NCI-H2081 (cell line): ENCODE results near the gene SLX9.

Experiments
- DNase-seq, 2 experiments: peaks; one replicate each; lab custom pipeline; 2025; lab: John Stamatoyannopoulos, UW

The SLX9 gene

DNA sequence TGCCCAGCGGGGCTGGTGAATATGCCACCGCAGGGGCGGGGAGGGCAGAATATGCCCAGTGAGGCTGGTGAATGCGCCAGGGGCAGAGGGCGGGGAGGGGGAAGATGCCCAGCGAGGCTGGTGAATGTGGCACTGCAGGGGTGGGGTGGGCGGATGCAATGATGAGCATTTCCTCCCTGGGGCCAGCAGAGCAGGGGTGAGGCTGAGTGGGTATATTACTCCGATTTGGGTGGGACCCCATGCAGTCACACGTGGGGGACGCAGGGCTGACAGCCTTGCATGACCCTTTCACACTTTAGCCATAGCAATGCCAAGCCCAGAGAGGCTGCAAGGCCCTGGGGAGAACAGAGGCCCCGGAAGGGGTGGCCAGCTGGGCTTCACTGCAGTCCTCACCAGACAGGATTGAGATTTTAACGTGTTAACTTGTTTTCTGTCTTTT, 9.3 kb upstream of the SLX9 start:
- no peak for DNase-seq

- no peak for DNase-seq
These were observed 8.7 kb upstream of the SLX9 start for GRCh38 chr21:44931137-44931500.

GRCh38 chr21:44931501-44932407, 8.1 kb upstream of the SLX9 start:
- no peak for DNase-seq

DNA sequence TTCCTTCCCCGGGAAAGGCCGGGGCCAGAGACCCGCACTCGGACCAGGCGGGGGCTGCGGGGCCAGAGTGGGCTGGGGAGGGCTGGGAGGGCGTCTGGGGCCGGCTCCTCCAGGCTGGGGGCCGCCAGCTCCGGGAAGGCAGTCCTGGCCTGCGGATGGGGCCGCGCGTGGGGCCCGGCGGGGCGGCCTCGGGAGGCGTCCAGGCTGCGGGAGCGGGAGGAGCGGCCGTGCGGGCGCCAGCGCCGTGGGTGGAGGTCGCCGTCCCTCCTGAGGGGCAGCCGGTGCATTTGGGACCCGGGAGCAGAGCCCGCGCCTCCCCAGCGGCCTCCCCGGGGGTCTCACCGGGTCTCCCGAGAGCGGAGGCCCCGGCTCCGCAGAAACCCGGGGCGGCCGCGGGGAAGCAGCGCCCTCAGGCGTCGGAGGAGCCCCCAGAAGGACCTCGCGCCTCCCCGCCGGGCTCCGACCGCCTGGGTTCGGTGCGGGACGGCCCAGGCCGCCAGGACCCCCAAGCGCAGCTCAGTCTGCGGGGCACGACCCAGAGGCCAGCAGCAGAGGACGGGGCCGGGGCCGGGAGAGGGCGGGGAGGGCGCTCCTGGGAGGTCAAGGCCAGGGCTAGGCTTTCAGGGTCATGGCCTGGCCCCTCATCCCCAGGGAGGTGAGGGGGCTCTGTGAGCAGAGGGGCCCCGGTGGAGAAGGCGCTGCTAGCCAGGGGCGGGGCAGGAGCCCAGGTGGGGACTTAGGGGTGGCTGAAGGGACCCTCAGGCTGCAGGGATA, 7.2 kb upstream of the SLX9 start:
- no peak for DNase-seq

GRCh38 chr21:44933199-44933917, 6.5 kb upstream of the SLX9 start:
- DNase-seq, result no peak

DNA sequence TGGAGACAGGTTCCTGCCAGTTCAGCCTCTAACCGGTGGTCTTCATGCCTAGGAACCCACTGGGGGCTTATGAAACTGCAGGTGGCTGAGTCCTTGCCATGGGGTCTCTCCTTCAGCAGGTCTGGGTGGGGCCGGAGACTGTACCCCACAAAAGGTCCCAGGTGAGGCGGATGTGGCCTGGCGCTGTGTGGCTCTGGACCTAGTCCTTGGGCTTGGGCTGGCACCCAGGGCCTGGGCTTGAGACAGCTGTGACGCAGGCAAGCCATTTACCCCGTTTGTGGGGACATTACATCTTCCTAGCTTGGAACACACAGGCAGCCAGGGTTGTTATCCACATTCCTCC, 5.9 kb upstream of the SLX9 start:
- DNase-seq, result no peak

DNA sequence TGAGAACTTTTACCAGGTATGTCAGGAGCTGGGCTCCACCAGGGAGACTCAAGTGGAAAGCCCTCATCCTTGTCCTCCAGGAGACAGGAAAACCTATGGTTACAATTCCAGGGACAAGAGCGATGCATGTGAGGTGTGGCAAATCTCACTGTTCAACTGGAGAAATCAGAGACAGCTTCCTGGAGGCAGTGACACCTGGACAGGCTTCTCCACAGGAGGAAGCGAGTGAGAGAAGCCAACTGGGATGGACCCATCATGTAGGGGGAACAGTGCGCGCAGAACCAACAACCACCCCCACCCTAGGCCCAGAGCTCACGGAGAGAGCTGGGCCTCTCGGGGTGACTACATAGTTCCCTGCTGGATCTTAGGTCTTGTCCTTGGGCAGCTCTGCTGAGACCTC, 5.6 kb upstream of the SLX9 start:
- no peak for DNase-seq

DNA sequence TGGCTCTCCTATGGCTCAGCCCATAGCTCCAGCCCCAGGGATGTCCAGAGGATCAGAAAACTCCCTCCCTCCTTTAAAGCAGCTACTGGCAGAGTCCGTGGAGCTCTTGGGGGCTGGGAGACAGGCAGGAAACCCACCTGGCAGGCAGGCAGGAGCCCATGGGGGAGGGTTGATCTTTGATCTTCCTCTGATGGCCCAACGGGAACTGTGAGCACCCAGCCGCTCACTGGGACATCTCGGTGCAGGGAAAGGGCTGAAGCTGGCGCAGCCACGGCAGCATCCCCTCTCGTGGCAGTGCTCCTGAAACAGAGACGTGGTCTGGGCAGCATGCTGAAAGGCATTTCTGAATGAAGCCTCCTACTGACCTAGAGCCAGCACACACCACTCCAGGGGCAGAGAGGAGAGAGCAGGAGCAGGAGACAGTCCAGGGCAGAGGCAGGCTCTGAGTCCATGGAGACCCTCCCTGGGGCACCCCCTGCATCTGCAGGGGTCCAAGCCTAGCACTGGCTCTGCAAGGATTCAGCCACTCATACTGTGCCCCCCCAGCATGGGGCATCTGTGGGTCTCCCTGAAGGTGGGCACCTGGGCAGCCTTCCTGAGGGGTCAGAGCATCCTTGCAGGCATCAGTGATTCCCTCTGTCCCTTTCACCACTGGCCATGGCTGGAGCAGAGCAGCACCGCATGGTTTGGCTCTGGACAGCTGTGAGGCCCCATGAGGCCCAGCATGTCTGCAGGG, 4.9 kb upstream of the SLX9 start:
- no peak for DNase-seq

DNA sequence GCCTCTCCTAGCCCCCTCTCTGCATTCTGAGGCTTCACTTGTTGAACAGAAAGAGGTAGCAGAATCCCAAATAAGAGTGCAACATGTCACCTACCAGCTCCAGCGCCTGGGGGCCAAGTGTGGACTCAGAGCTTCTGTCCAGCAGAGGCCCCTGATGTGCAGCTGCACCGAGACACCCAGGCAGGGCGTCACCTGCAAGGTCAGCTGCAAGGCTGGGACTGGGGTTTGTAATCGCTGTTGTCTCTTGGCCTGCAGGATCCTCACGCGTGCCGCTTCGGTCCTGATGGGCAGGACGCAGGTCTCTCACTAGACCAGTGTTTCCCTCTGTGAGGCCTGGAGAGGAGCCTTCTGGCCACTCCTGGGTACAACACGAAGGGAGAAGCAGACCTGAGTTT, 4.3 kb upstream of the SLX9 start:
- DNase-seq, result no peak

DNA sequence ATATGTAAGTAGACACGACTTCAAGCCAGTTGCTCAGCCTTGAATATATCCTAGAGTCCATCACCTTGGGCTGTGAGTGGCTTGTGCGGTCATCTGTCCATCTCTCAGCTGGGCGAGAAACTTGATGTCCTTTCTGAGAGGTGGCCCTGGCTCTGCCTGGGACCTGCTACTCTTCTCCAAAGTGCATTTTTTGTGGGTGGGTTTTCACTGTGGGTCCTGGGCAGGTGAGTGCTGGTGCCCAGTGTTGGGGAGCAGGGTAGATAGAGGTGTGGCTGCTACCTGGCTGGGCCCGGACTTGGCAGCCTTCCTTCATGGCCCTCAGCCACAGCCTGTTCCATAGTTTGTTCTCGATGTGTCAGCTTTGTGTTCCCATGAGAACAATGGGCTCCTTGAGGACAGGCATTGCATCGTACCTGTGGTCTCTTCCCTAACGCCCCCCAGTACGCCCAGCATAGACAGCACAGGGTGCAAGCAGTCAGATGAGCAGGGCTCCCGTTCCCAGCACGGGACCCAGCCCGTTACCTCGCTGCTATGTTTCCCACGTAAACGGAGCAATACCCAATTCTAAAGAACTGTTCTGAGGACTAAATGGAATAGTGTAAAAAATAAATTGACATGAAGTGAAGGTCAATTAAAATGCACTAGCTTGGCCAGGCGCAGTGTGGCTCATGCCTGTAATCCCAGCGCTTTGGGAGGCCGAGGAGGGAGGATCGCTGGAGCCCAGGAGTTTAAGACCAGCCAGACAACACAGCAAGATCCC, 877 bp upstream of the SLX9 start:
- no peak for DNase-seq

DNA sequence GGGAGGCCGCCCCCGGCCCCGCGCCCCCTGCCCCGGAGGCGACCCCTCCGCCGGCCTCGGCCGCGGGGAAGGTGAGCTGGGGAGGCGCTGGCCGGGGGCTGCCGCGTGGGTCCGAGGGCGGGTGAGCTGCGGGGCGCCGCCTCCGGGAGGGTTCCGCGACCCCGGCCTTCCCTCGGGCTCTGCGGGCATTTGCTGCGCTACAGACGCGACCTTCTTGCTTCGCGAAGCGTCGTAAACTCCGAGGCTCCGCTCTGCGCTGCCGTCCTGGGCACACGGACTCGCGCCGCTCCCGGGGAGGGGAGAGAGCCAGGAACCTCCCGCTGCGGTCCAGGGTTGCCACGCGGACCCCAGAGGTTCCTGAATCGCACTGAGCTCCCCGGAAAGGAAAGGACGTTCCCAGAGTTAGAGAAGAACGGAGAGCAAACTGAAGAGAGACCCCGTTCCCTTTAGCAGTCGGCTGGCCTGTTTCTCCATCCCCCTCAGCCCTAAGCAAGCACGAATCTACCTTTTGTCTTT, 345 bp downstream of the SLX9 start:
- no peak for DNase-seq

DNA sequence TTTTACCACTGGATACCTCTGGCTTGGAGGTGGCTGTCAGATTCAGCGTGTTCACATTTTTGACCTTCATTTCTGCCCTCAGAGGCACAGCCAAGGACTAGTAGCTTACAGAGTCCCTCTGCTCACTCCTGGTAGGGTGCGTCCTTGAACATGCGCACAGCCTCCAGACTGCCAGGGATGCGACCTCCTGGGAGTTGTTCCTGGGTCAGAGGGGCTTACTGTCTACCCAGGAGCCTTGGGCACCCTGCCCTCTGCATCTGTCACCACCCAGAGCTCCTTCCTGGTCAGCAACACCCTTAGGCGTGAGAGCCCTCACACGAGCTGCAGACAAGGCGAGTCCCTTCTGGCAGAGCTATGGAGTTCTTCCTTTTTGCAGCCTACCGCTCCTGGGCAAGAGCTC, 1.7 kb downstream of the SLX9 start:
- no peak for DNase-seq

DNA sequence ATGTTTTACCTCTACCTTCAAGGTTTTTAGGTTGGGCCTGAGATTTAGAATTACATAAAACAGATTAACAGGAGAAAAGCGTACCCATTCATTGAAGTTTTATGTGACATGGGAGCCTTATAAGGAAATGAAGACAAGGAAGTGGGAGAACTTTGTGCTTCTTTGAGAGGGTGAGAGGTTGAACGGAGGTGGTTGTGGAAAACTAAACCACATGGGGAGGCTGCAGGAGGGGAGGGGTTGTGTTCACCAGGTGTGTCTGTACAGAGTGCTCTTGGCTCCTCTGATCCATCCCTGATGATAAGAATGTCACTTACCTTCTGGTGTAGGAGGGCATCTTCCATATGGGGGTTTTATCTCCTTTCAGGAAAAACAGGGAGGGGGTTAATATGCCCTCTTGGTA, 2.7 kb downstream of the SLX9 start:
- DNase-seq, result no peak

GRCh38 chr21:44943005-44943685, 3.3 kb downstream of the SLX9 start:
- DNase-seq, result no peak

DNA sequence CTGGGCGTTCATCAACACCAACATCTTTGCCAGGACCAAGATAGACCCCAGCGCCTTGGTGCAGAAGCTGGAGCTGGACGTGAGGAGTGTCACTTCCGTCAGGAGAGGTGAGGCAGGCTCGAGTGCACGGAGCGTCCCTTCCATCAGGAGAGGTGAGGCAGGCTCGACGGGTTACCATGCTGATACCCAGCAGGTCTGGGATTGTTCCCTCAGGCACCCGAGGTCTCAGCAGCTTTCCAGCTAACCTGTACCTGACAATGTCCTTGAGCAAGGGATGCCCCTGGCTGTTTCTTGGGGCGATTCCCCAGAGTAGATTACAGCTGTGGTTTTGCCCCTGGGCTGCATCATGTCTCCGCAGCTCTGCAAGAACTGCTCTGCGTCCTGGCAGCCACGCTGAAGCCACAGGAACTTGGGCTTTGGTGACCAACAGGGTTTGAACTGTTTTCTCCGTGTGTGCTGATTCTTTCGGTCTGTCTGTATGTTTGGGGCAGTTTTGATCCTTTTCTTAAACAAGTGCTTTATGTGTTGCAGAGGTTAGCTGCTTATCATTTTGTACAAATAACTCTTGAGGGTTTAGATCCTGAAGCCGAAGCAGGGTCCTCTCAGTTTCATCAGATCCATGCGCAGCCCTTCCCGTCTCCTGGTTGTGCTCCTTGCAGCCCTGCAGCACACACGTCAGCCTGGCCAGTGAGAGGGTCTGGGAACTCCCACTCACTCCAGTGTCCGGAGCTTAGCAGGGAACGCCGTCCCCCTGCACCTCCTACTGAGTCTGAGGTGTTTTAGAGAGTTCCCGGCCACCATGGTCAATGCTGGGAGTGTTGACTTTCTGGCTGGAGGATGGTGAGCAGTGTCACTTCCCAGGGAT, 4.1 kb downstream of the SLX9 start:
- no peak for DNase-seq

GRCh38 chr21:44944596-44944995, 4.8 kb downstream of the SLX9 start:
- no peak for DNase-seq

GRCh38 chr21:44946254-44947041, 6.6 kb downstream of the SLX9 start:
- DNase-seq, result no peak

DNA sequence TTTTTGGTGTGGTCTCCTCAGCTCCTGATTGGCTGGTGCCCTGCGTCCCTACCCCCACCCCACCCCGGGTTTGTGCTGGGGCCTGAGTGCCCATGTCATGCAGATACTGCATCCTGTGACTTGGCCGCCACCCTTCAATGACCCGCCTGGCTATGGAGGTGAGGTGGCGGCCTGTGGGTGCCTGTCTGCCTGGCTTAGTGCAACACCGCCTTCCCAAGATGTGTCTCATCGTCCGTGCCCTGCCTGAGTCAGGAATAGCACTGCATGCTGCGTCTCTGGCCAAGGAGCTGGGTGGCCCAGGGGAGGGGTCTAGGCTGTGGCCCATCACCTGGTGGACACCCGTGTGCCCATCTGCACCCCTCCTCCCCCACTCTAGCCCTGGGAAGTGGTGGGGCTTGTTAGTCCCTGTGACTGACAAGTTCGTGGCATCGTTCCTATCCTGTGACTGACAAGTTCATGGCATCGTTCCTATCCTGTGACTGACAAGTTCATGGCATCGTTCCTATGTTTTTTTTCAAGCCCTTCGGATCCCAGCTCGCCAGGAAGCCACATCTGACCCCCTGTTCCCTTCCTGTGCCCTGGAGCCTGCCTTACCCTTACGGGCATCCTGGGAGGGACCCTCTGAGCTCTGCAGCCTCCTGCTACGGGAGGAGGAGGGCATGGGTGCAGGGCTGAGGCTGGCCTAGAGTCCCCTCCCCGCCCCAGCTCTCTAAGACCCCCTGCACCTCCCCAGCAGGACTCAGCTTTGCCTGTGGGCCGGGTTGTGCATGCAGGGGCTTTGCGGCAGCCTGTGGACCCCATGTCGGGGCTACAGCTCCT, 7.5 kb downstream of the SLX9 start:
- no peak for DNase-seq
